Endothelial cell (in vitro differentiated cells): Measurements from ENCODE around the gene SLC2A5. TPM values are rescaled to one million over a fixed set of nuclear protein-coding genes. Genes with fewer than 3 reads are reported as not detected.

Source experiments
- DNase-seq: peaks from one replicate; pipeline ENCODE4 v3.0.0; 2021; ENCODE audit warnings: low spot score
- H3K27ac Mint-ChIP-seq: one replicate; pipeline ENCODE4 v1.8.0; 2021; ENCODE audit warnings: mixed read lengths, inconsistent platforms; ENCODE audit not compliant: unreplicated experiment
- H3K27me3 Mint-ChIP-seq: one replicate; pipeline ENCODE4 v1.8.0; 2021; ENCODE audit warnings: mild to moderate bottlenecking, moderate library complexity, mixed read lengths, inconsistent platforms; ENCODE audit not compliant: unreplicated experiment
- H3K36me3 Mint-ChIP-seq: one replicate; pipeline ENCODE4 v1.8.0; 2021; ENCODE audit warnings: mild to moderate bottlenecking, low read depth, mixed read lengths, inconsistent platforms; ENCODE audit not compliant: unreplicated experiment
- H3K4me1 Mint-ChIP-seq: one replicate; pipeline ENCODE4 v1.8.0; 2021; ENCODE audit warnings: mild to moderate bottlenecking, mixed read lengths, inconsistent platforms; ENCODE audit not compliant: unreplicated experiment
- H3K4me3 Mint-ChIP-seq: one replicate; pipeline ENCODE4 v1.8.0; 2021; ENCODE audit warnings: mild to moderate bottlenecking, mixed read lengths, inconsistent platforms; ENCODE audit not compliant: unreplicated experiment
- H3K9me3 Mint-ChIP-seq: one replicate; pipeline ENCODE4 v1.8.0; 2021; ENCODE audit warnings: mixed read lengths, inconsistent platforms; ENCODE audit not compliant: unreplicated experiment
- total RNA-seq: library from RNA; stranded (reverse); fragmentation: NEBNext Ultra II Directional; extraction: Animal tissue kit (Norgen Biotek cat#: 25700); gene quantifications from one replicate; pipeline ENCODE4 v1.2.1, GENCODE V29; 2021; ENCODE audit not compliant: unreplicated experiment
- TF ChIP-seq, protein P1 (sequence below): fragments of 200-600 bp; sonication (generic); IDR thresholded peaks from one replicate; pipeline ENCODE4 v1.5.0; 2021; ENCODE audit warnings: antibody characterized with exemption; ENCODE audit not compliant: unreplicated experiment

SLC2A5 gene
- total RNA-seq, 1 donor from 2014 or later = not detected

DNA sequence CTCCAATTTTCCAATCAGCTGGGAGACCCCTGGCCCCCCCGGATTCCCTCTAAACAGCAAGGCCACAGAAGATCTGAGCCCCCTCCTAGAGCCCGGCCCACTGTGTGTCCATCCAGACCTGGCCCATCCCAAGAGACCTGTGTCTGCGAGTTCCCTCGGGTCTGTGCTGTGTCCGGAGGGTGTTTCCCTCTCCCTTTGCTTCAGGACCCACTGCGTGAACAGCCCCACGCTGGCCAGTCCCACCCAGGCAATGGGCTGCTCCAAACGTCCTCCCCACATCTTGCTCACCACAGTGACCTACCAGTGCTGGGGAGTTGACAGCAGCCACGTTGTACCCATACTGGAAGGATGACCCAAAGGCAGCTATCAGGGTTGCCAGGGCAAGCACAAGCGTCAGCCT lies 11.6 kb downstream of the SLC2A5 start:
- TF ChIP-seq, protein P1, sequence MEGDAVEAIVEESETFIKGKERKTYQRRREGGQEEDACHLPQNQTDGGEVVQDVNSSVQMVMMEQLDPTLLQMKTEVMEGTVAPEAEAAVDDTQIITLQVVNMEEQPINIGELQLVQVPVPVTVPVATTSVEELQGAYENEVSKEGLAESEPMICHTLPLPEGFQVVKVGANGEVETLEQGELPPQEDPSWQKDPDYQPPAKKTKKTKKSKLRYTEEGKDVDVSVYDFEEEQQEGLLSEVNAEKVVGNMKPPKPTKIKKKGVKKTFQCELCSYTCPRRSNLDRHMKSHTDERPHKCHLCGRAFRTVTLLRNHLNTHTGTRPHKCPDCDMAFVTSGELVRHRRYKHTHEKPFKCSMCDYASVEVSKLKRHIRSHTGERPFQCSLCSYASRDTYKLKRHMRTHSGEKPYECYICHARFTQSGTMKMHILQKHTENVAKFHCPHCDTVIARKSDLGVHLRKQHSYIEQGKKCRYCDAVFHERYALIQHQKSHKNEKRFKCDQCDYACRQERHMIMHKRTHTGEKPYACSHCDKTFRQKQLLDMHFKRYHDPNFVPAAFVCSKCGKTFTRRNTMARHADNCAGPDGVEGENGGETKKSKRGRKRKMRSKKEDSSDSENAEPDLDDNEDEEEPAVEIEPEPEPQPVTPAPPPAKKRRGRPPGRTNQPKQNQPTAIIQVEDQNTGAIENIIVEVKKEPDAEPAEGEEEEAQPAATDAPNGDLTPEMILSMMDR = no peak
- H3K36me3 Mint-ChIP-seq = no peaks in the 10 kb centered on the region
- peaks cover 1% of the 10 kb centered on the region for H3K27me3 Mint-ChIP-seq
- no peaks in the 10 kb centered on the region for H3K9me3 Mint-ChIP-seq
- no peak overlapping the region for H3K27ac Mint-ChIP-seq
- no peaks in the 10 kb centered on the region for H3K4me1 Mint-ChIP-seq
- H3K4me3 Mint-ChIP-seq = no peak overlapping the region
- no peak for DNase-seq

DNA sequence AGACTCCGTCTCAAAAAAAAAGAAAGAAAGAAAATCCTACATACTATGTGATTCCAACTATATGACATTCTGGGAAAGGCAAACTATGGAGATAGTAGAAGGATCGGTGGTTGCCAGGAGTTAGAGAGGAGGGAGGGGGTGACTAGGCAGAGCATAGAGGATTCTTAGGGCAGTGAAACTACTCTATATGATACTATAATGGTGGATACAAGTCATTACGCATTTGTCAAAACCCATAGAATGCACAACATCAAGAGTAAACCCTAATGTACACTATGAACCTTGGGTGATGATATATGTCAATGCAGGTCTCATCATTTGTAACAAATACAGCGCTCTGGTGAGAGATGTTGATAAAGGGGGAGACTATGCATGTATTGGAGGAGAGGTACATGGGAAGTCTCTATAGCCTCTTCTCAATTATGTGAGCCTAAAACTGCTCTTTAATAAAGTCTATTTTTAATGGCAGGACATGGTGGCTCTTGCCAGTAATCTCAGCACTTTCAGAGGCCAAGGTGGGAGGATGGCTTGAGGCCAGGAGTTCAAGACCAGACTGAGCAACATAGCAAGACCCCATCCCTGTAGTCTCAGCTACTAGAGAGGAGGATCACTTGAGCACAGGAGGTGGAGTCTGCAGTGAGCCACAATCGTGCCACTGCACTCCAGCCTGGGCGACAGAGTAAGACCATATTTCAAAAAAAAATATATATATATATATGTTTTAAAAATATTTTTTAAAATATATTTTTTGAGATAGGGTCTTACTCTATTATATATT lies 17.0 kb downstream of the SLC2A5 start:
- Mint-ChIP-seq H3K27me3 (no peaks in the 10 kb centered on the region), H3K9me3 (no peaks in the 10 kb centered on the region), H3K4me3 (no peak overlapping the region), H3K27ac (no peak overlapping the region), H3K4me1 (no peaks in the 10 kb centered on the region), H3K36me3 (no peaks in the 10 kb centered on the region)
- no peak for DNase-seq
- TF ChIP-seq, protein P1 = no peak

DNA sequence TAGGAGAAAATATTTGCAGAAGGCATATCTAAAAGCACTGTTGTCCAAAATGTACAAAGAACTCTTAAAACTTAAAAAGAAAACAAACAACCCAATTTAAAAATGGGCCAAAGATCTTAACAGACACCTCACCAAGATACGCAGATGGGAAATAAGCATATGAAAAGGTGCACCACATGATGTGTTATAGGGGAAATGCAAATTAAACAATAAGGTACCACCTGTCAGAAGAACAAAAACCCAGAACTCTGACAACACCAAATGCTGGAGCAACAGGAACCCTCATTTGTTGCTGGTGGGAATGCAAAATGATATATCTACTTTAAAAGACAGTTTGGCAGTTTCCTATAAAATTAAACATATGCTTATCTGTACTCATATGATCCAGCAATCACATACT lies 18.1 kb downstream of the SLC2A5 start:
- H3K27ac Mint-ChIP-seq = no peak overlapping the region
- no peaks in the 10 kb centered on the region for H3K4me1 Mint-ChIP-seq
- TF ChIP-seq, protein P1 = no peak
- H3K27me3 Mint-ChIP-seq = no peaks in the 10 kb centered on the region
- no peak overlapping the region for H3K4me3 Mint-ChIP-seq
- H3K9me3 Mint-ChIP-seq = no peaks in the 10 kb centered on the region
- DNase-seq = no peak
- H3K36me3 Mint-ChIP-seq = no peaks in the 10 kb centered on the region

DNA sequence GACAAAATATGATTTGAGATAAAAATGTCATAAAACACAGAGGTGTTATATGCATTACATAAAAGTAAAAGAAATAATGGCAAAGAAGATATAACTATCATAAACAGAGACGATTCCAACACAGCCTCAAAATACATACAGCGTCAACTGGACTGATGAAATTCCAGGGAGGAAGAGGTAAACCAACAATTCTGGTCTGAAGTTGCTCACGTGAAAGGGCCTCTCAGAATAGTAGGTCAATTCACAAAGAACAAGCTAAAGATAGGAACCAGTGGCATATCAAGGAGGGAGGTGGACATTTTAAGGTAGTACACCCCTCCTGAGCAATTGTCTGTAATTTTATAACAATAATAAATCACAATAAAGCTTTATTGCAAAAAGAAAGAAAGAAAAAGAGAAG lies 18.6 kb downstream of the SLC2A5 start:
- H3K4me1 Mint-ChIP-seq = no peaks in the 10 kb centered on the region
- no peaks in the 10 kb centered on the region for H3K36me3 Mint-ChIP-seq
- no peaks in the 10 kb centered on the region for H3K9me3 Mint-ChIP-seq
- H3K27ac Mint-ChIP-seq = no peak overlapping the region
- no peak overlapping the region for H3K4me3 Mint-ChIP-seq
- TF ChIP-seq, protein P1 = no peak
- H3K27me3 Mint-ChIP-seq = no peaks in the 10 kb centered on the region
- DNase-seq = no peak

DNA sequence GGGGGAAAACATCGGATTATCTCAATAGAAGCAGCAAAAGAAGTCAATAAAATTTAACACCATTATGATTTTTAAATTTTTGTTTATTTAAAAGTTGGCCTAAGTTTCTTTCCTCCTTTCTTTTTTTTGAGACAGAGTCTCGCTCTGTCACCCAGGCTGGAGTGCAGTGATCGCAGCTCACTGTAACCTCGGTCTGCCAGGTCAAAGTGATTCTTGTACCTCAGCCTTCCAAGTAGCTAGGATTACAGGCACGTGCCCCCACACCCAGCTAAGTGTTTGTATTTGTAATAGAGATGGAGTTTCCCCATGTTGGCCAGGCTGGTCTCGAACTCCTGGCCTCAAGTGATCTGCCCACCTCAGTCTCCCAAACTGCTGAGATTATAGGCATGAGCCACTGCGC lies 20.9 kb downstream of the SLC2A5 start:
- H3K36me3 Mint-ChIP-seq = no peaks in the 10 kb centered on the region
- H3K4me3 Mint-ChIP-seq = no peak overlapping the region
- no peaks in the 10 kb centered on the region for H3K4me1 Mint-ChIP-seq
- TF ChIP-seq, protein P1 = no peak
- no peaks in the 10 kb centered on the region for H3K27me3 Mint-ChIP-seq
- H3K27ac Mint-ChIP-seq = no peak overlapping the region
- H3K9me3 Mint-ChIP-seq = no peaks in the 10 kb centered on the region
- no peak for DNase-seq
